HepG2 (cell line): ENCODE measurements around the gene KRCC1.

Source experiments
- FOXK2 ChIP-seq: fragments of 450-650 bp; IDR thresholded peaks from 2 replicates; pipeline ENCODE4 v1.6.1; 2016
- GABPA ChIP-seq, 2 experiments: IDR thresholded peaks; 2 replicates each; pipeline ENCODE4 v1.6.1; 2011 to 2016; ENCODE audit warnings: low read depth in 2 of 2, low read length in 1 of 2, missing biosample characterization in 1 of 2, missing genetic modification characterization in 1 of 2
- MED8 ChIP-seq: sonication (generic); formaldehyde crosslinking; IDR thresholded peaks from 2 replicates; pipeline ENCODE4 v1.8.1; 2023; ENCODE audit warnings: mild to moderate bottlenecking, missing genetic modification reagents; ENCODE audit not compliant: insufficient replicate concordance
- NR1H2 ChIP-seq: sonication (generic); formaldehyde crosslinking; IDR thresholded peaks from 2 replicates; pipeline ENCODE4 v1.8.1; 2022; ENCODE audit warnings: low read depth, missing genetic modification reagents, borderline replicate concordance
- POLR2AphosphoS5 ChIP-seq: IDR thresholded peaks from 2 replicates; pipeline ENCODE4 v1.6.1; 2012; ENCODE audit warnings: low read depth, low read length
- RAD21 ChIP-seq: fragments of 450-650 bp; formaldehyde crosslinking; IDR thresholded peaks from 2 replicates; pipeline ENCODE4 v1.5.0; 2020; ENCODE audit warnings: mild to moderate bottlenecking
- YEATS4 ChIP-seq: sonication (generic); formaldehyde crosslinking; IDR thresholded peaks from 2 replicates; pipeline ENCODE4 v1.4.0; 2020; ENCODE audit warnings: missing genetic modification reagents, borderline replicate concordance
- ZBTB1 ChIP-seq: sonication (generic); formaldehyde crosslinking; IDR thresholded peaks from 2 replicates; pipeline ENCODE4 v1.4.0; 2020; ENCODE audit warnings: missing genetic modification reagents, borderline replicate concordance
- ZFP36 ChIP-seq: fragments of 150-350 bp; IDR thresholded peaks from 2 replicates; pipeline ENCODE4 v1.6.1; 2018; ENCODE audit warnings: borderline replicate concordance, low read length, low read depth; ENCODE audit not compliant: partially characterized antibody
- ZNF331 ChIP-seq: sonication (generic); formaldehyde crosslinking; IDR thresholded peaks from 2 replicates; pipeline ENCODE4 v1.4.0; 2020; ENCODE audit warnings: missing genetic modification reagents
- ZNF777 ChIP-seq: sonication (generic); formaldehyde crosslinking; IDR thresholded peaks from 2 replicates; pipeline ENCODE4 v1.4.0; 2020; ENCODE audit warnings: missing genetic modification reagents
- TF ChIP-seq, protein P1 (sequence below): sonication (generic); formaldehyde crosslinking; IDR thresholded peaks from 2 replicates; pipeline ENCODE4 v1.5.0; 2020; ENCODE audit warnings: mild to moderate bottlenecking, missing genetic modification reagents, moderate library complexity
- TF ChIP-seq, protein P2 (sequence below): sonication (generic); formaldehyde crosslinking; IDR thresholded peaks from 2 replicates; pipeline ENCODE4 v1.5.0; 2020; ENCODE audit warnings: missing genetic modification reagents, mild to moderate bottlenecking, borderline replicate concordance
- TF ChIP-seq, protein P3 (sequence below): sonication (generic); formaldehyde crosslinking; IDR thresholded peaks from 2 replicates; pipeline ENCODE4 v1.4.0; 2020; ENCODE audit warnings: mild to moderate bottlenecking, missing genetic modification reagents, borderline replicate concordance

DNA sequence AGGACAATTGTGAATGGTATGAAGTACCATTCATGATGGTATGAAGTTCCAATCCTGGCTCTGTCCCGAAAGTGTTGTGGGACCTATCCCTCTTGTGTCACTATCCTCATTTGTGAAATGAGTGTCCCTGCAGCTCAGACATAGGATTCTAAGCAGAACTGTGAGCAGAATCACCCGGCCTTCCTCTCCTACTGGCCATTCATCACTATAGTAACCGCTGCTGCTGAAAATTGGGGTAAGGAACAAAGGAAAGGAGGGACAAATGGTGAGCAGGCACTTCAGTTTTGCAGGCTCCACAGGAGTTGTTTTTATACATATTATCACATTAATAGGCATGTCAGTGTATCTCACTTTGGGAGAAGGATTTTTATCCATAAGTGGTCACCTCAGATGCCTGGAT, 39.4 kb upstream of the KRCC1 start:
- TF ChIP-seq FOXK2 (no peak), POLR2AphosphoS5 (no peak), NR1H2 (CRISPR knock-in tag) (no peak), ZNF777 (no peak), ZFP36 (no peak), GABPA (IDR thresholded peaks at IDR 0.05; ENCODE audit: low read depth, low read length) (no peak), GABPA (CRISPR knock-in tag; IDR thresholded peaks at IDR 0.05; ENCODE audit: low read depth) (no peak), ZBTB1 (CRISPR knock-in tag) (no peak), RAD21 (CRISPR knock-in tag) (no peak), MED8 (CRISPR knock-in tag) (no peak), ZNF331 (CRISPR knock-in tag) (no peak), YEATS4 (CRISPR knock-in tag) (no peak)
- TF ChIP-seq, protein P1, sequence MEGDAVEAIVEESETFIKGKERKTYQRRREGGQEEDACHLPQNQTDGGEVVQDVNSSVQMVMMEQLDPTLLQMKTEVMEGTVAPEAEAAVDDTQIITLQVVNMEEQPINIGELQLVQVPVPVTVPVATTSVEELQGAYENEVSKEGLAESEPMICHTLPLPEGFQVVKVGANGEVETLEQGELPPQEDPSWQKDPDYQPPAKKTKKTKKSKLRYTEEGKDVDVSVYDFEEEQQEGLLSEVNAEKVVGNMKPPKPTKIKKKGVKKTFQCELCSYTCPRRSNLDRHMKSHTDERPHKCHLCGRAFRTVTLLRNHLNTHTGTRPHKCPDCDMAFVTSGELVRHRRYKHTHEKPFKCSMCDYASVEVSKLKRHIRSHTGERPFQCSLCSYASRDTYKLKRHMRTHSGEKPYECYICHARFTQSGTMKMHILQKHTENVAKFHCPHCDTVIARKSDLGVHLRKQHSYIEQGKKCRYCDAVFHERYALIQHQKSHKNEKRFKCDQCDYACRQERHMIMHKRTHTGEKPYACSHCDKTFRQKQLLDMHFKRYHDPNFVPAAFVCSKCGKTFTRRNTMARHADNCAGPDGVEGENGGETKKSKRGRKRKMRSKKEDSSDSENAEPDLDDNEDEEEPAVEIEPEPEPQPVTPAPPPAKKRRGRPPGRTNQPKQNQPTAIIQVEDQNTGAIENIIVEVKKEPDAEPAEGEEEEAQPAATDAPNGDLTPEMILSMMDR (CRISPR knock-in tag) = no peak
- TF ChIP-seq, protein P2, sequence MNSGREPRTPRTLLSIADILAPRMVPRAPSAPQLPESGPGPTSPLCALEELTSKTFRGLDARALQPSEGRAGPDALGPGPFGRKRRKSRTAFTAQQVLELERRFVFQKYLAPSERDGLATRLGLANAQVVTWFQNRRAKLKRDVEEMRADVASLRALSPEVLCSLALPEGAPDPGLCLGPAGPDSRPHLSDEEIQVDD = no peak
- TF ChIP-seq, protein P3, sequence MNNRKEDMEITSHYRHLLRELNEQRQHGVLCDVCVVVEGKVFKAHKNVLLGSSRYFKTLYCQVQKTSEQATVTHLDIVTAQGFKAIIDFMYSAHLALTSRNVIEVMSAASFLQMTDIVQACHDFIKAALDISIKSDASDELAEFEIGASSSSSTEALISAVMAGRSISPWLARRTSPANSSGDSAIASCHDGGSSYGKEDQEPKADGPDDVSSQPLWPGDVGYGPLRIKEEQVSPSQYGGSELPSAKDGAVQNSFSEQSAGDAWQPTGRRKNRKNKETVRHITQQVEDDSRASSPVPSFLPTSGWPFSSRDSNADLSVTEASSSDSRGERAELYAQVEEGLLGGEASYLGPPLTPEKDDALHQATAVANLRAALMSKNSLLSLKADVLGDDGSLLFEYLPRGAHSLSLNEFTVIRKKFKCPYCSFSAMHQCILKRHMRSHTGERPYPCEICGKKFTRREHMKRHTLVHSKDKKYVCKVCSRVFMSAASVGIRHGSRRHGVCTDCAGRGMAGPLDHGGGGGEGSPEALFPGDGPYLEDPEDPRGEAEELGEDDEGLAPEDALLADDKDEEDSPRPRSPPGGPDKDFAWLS (CRISPR knock-in tag) = no peak
